PC-3 (cell line): Measurements from ENCODE around the gene STAT2.

Experiments used
- EZH2 ChIP-seq: fragments of 300-600 bp; sonication (generic); IDR thresholded peaks from one replicate; pipeline ENCODE4 v1.6.1; 2017; ENCODE audit warnings: antibody characterized with exemption, mild to moderate bottlenecking, low read length; ENCODE audit not compliant: unreplicated experiment
- EZH2phosphoT487 ChIP-seq: fragments of 300-600 bp; sonication (generic); IDR thresholded peaks from 2 replicates; pipeline ENCODE4 v1.6.1; 2018; ENCODE audit warnings: mild to moderate bottlenecking, antibody characterized with exemption, low read length, borderline replicate concordance
- TF ChIP-seq, protein P1 (sequence below): fragments of 300-600 bp; sonication (generic); conservative IDR thresholded peaks from 2 replicates; pipeline ENCODE4 v1.5.1; 2017; ENCODE audit warnings: antibody characterized with exemption, low read depth, mild to moderate bottlenecking, low read length

DNA sequence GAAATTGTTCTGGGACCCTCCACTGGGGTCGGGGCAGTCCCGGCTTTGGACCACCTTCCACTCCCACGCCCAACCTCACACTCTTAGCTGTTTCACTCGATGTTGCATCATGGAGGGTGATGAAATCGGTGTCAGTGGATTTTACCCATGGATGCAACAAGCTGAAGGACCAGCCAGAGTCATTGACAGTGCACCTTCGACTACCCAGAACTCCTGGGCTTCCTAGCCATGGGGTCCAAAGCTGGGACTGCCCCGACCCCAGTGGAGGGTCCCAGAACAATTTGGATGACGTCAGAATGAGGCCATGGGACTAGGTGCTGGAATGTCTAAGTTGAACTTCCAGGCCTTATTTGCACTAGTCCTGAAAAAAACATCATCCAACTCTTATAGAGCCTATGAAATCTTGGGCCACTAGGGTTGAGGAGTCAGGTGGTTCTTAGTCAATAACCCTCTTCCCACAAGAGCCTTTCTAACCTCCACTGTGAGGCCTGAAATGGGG lies 22.1 kb downstream of the STAT2 start:
- TF ChIP-seq, protein P1, sequence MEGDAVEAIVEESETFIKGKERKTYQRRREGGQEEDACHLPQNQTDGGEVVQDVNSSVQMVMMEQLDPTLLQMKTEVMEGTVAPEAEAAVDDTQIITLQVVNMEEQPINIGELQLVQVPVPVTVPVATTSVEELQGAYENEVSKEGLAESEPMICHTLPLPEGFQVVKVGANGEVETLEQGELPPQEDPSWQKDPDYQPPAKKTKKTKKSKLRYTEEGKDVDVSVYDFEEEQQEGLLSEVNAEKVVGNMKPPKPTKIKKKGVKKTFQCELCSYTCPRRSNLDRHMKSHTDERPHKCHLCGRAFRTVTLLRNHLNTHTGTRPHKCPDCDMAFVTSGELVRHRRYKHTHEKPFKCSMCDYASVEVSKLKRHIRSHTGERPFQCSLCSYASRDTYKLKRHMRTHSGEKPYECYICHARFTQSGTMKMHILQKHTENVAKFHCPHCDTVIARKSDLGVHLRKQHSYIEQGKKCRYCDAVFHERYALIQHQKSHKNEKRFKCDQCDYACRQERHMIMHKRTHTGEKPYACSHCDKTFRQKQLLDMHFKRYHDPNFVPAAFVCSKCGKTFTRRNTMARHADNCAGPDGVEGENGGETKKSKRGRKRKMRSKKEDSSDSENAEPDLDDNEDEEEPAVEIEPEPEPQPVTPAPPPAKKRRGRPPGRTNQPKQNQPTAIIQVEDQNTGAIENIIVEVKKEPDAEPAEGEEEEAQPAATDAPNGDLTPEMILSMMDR = no peak
- no peak for TF ChIP-seq EZH2
- no peak for TF ChIP-seq EZH2phosphoT487
